ENCODE results near the gene IFNA21.
"Not testable (repeated sequence)": the region's sequence is repeated elsewhere in the genome, so short reads cannot be mapped to it uniquely, and the experiment has no call there.

Gene IFNA21

GRCh38 chr9:21141427-21141882, 25.0 kb downstream of the IFNA21 start, which contains the start of gene IFNW1:
TSS of gene IFNW1 (minus strand) at chr9:21141832. CDS start at chr9:21141570, 262 bp downstream.
- DNase-seq (ENCODE audit: low read depth in 2 of 2) = no peak

- DNase-seq (ENCODE audit: low read depth in 2 of 2) = no peak
These were observed 29.4 kb downstream of the IFNA21 start for GRCh38 chr9:21137020-21137419.

GRCh38 chr9:21135736-21136135, 30.7 kb downstream of the IFNA21 start:
- no peak for DNase-seq (ENCODE audit: low read depth in 2 of 2)

GRCh38 chr9:21128186-21128585, 38.3 kb downstream of the IFNA21 start:
- not testable (repeated sequence) for DNase-seq (ENCODE audit: low read depth in 2 of 2)

- DNase-seq (ENCODE audit: low read depth in 2 of 2) = no peak
These were observed 44.7 kb downstream of the IFNA21 start for GRCh38 chr9:21121595-21122251.

GRCh38 chr9:21121079-21121478, 45.4 kb downstream of the IFNA21 start:
- no peak for DNase-seq (ENCODE audit: low read depth in 2 of 2)

- DNase-seq (ENCODE audit: low read depth in 2 of 2) = no peak
These were observed 47.2 kb downstream of the IFNA21 start for GRCh38 chr9:21119093-21119770.

All from stimulated activated CD8-positive, alpha-beta memory T cell treated with anti-CD3 and anti-CD28 coated beads, Interleukin-15, amount 100 ng/mL, for 48 hours (primary cell).